ENCODE data around the gene EXOC3L4.
A peak's percentile ranks its signal among the peaks of the same experiment; 100 is the strongest.

DNA sequence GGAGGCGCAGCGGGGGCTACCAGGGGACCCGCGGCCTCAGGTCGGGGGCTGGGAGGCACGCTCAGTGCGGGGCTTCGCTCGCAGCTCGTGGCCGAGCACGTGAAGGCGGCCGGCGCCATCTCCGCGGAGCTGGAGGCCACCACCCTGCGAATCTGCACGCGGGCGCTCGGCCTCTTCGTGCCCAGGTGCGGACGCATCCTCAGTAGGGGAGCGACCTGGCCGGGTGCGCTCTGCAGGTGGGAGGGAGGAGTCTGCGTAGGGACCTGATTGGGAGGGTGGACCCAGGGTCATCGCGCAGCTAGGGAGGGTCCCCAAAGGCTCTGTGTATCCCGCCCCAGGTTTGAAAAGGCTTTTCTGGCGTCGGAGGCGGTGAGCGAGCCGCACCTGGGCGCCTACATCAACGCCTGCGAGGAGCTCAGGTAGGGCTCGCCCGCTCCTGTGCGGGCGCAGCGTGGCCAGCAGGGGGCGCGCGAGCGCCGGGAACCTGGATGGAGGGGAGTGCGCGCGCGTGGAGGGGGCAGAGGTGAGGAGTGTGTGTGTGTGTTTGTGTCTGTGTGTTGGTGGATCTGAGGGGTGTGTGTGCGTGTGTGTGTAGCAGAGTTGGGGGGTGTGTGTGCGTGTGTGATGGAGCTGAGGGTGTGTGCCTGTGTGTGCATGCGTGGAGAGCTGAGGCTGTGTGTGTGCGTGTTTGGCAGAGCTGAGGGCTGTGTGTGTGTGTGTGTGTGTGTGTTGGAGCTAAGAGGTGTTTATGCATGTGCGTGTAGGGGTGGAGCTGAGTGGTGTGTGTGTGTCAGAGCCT is 10.3 kb downstream of the EXOC3L4 start:
- TF ChIP-seq, protein P1, sequence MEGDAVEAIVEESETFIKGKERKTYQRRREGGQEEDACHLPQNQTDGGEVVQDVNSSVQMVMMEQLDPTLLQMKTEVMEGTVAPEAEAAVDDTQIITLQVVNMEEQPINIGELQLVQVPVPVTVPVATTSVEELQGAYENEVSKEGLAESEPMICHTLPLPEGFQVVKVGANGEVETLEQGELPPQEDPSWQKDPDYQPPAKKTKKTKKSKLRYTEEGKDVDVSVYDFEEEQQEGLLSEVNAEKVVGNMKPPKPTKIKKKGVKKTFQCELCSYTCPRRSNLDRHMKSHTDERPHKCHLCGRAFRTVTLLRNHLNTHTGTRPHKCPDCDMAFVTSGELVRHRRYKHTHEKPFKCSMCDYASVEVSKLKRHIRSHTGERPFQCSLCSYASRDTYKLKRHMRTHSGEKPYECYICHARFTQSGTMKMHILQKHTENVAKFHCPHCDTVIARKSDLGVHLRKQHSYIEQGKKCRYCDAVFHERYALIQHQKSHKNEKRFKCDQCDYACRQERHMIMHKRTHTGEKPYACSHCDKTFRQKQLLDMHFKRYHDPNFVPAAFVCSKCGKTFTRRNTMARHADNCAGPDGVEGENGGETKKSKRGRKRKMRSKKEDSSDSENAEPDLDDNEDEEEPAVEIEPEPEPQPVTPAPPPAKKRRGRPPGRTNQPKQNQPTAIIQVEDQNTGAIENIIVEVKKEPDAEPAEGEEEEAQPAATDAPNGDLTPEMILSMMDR (IDR thresholded peaks at IDR 0.05): peak; percentile 96 to 100 (median 98)
- peak in 1 of 2 donors; percentile 22 for TF ChIP-seq POLR2A (IDR thresholded peaks at IDR 0.05)

Measured in uterus (tissue), 2 donors.